OCI-LY3 (cell line): ENCODE measurements around the gene MYOD1.

Source experiments
- EZH2phosphoT487 ChIP-seq: fragments of 200-600 bp; shearing (Covaris generic); IDR thresholded peaks from 2 replicates; pipeline ENCODE4 v1.6.1; 2018; ENCODE audit warnings: antibody characterized with exemption, mixed run types, low read depth
- TF ChIP-seq, protein P1 (sequence below): fragments of 200-600, 300-600 bp; sonication (generic); IDR thresholded peaks from 2 replicates; pipeline ENCODE4 v1.5.1; 2014; ENCODE audit warnings: antibody characterized with exemption, low read length, low read depth

DNA sequence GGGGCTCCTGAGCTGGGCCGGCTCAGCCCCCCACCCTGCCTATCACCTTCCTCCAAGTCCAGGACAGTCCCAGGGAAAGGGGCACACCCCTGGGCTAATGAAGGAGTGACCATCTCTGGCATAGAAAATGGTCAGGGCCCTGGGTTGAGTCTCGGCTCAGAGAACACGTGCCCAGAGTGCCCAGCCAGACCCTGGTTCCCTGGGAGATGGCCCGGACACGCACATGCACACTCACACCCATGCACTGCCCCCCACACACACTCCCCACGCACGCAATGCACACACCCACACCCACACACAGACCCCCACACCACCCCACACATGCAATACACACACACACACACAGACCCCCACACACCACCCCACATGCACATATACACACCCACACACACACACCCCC, 43.9 kb downstream of the MYOD1 start:
- TF ChIP-seq EZH2phosphoT487, result no peak
- TF ChIP-seq, protein P1, sequence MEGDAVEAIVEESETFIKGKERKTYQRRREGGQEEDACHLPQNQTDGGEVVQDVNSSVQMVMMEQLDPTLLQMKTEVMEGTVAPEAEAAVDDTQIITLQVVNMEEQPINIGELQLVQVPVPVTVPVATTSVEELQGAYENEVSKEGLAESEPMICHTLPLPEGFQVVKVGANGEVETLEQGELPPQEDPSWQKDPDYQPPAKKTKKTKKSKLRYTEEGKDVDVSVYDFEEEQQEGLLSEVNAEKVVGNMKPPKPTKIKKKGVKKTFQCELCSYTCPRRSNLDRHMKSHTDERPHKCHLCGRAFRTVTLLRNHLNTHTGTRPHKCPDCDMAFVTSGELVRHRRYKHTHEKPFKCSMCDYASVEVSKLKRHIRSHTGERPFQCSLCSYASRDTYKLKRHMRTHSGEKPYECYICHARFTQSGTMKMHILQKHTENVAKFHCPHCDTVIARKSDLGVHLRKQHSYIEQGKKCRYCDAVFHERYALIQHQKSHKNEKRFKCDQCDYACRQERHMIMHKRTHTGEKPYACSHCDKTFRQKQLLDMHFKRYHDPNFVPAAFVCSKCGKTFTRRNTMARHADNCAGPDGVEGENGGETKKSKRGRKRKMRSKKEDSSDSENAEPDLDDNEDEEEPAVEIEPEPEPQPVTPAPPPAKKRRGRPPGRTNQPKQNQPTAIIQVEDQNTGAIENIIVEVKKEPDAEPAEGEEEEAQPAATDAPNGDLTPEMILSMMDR, result no peak
